Adrenal gland (tissue), 5 donors: ENCODE data around the gene SMAD7.

Experiments
- POLR2A ChIP-seq, 2 donors: fragments of 450-650 bp; IDR thresholded peaks; one replicate each; pipeline ENCODE4 v1.6.1; 2017; ENCODE audit warnings: antibody characterized with exemption in 2 of 2, mild to moderate bottlenecking in 2 of 2, moderate library complexity in 1 of 2
- TF ChIP-seq, protein P1 (sequence below), 6 experiments: fragments of 450-650 bp in 4 of 6; fragments of 200-600 bp in 2 of 6; sonication (generic) in 1 of 6; IDR thresholded peaks; 1 replicate in 5 of 6; 2 replicates in 1 of 6; pipeline versions ENCODE4 v1.5.1 to v1.8.0; 2016 to 2021; ENCODE audit warnings: antibody characterized with exemption in 6 of 6, mild to moderate bottlenecking in 2 of 6, moderate library complexity in 1 of 6
- donor health status: DM: no; HTN: no; CAD: no.

- TF ChIP-seq, protein P1, sequence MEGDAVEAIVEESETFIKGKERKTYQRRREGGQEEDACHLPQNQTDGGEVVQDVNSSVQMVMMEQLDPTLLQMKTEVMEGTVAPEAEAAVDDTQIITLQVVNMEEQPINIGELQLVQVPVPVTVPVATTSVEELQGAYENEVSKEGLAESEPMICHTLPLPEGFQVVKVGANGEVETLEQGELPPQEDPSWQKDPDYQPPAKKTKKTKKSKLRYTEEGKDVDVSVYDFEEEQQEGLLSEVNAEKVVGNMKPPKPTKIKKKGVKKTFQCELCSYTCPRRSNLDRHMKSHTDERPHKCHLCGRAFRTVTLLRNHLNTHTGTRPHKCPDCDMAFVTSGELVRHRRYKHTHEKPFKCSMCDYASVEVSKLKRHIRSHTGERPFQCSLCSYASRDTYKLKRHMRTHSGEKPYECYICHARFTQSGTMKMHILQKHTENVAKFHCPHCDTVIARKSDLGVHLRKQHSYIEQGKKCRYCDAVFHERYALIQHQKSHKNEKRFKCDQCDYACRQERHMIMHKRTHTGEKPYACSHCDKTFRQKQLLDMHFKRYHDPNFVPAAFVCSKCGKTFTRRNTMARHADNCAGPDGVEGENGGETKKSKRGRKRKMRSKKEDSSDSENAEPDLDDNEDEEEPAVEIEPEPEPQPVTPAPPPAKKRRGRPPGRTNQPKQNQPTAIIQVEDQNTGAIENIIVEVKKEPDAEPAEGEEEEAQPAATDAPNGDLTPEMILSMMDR (IDR thresholded peaks at IDR 0.05) = no peak
- TF ChIP-seq POLR2A (IDR thresholded peaks at IDR 0.05) = no peak
Observed at GRCh38 chr18:48909721-48910120, 41.0 kb downstream of the SMAD7 start.
